Tongue (tissue), 2 donors: Measurements from ENCODE around the gene SLC46A1. TPM values are rescaled to one million over a fixed set of nuclear protein-coding genes. Genes with fewer than 3 reads are reported as not detected.

Experiments
- DNase-seq: peaks from one replicate; pipeline ENCODE4 v3.0.0-alpha.2; 2015
- total RNA-seq: library from RNA; depleted of rRNA; stranded (reverse); fragments of >200 nt; gene quantifications from one replicate; pipeline ENCODE4 v1.2.3, GENCODE V29; 2014

The SLC46A1 gene
- total RNA-seq, 1 donor from 2014 or later: 6.5 TPM

DNA sequence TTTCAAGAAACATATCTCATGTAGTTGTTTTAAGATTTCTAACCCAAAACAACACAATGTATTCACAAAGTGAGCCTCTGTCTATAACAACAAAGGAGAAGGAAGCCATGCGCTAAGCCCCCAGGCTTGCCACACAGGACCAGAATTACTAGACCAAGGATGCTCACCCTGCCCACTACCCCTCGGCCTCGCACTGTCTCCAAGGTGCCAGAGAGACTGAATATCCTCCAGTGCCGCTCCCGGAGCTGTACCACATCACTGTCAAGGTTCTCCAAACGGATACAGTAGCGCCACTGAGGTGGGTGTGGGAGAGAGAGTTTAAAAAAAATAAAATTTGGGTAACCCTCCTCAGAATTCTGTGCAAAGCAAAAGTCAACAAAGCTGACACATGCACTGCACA is 55.7 kb downstream of the SLC46A1 start:
- DNase-seq: no peak

DNA sequence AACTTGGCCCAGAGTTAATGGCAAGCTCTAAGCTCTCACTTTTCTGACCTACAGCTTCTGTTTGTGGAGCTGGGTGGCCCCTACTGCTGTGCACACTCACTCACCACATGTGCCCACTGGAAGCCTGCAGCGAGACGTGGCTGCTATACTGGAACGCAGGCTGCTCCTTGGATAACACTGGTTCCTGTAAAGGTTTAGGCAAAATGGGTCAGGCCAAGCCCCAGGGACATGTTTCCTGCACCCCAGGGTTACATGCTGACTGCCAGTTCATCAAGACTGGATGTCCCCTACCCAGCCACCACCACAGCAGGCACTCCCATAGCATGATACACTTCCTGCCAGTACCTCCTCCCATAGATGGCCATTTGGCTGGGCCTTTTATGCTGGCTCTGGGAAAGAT is 57.0 kb downstream of the SLC46A1 start:
- no peak for DNase-seq

DNA sequence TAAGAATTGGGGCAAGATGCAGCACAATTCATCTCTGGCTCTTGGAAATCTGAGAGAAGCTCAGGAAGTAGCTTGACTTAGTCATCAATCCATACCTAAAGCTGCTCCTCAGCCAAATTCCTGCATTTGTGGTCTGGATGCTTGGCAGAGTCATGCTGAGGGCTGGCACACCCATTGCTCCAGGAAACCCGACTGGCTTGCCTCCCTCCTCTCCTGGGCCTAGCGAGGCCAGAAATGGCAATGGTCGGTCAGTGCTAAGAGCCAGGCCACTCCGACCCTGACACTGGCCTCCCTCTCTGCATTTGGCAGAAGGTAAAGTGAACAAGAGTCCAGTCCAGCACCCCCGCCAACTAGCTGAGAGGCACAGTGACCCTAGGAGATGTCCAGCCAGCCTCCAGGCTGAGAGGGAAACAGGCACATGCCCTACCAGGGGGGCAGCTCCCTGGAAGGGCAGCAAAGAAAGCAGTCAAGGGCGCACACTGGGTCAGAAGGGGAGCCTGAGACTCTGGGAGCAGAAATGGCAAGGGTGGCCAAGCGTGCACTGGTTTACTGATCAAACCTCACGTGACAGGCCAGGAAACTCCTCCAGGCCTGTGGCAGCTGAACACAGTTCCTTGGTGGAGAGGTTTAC is 58.6 kb downstream of the SLC46A1 start:
- no peak for DNase-seq

DNA sequence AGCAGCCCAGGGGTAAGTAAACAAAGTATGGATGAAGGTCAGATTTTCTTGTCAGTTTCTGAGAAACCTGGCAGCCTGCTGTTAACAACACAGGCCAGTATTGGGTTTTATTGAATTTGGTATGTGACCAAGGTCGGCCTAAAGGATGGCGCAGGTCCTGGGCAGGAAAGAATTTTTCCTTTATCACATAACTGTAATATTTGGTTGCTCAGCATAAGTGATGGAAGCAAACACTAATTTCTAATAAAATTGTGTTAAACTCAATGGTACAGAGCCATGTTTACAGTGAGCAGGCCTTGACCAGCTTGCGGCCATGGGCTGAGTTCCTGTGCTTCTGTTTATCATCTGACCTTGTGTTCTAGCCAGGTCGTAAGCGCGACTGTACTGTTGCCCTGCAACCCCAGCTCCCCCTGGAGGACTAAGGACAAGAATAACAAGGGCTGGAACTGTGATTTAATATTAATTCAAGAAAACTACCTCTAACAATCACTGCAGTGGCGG is 59.2 kb downstream of the SLC46A1 start:
- no peak for DNase-seq

DNA sequence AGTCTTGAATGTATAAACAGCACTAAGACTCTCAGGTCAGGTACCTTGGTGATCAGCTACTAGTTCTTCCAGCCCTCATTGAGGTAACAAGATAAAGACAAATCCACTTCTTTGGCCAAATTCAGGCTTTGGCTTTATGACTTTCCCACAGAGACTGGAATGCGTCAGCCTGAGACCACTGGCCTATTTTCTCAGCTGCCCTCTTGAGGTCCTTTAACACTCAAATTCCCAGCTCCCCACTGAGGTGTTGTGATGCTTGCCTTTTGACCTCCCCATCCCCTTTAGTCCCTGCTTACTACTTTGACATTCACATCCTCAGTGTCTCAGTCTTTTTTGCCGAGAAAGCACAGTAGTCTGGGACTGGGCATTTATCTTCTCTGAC is 59.8 kb downstream of the SLC46A1 start:
- DNase-seq: no peak

DNA sequence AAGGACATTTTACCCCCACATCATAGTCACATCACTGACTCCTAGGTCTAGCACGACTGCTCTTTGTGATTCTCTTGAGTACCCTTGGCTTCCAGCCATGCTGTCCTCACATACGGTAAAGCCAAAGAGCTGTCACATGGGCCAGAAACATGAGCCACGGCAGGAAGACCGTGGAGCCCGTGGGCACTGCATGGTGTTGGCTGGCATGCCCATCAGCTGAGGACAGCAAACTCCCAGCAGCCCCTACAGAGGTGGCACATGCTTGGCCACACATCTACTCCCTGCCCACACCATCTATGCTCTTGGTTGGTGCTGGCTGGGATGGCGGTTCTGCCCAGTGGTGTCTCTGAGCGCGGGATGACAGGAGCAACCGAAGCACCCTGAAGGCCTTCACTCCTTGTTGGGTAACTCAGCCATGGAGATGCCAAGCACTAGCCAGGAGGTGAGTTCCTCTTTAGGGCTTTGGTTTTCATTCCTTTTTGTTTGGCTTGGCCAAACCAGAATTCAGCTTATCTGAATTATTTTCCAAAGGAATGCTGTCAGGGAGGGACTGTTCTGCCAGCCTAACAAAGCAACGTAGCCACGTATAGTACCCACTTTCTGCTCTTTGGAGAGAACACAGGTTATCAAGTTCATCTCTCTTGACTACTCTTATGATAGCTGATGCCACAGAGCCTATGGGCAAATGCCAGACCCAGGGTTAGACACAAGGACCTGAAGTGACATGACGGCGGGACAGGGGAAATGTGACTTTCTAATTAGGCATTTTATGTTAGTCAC is 60.4 kb downstream of the SLC46A1 start:
- DNase-seq: no peak

Other genes with a start within 250 kb of the SLC46A1 start
- 12.1 TPM for gene TMEM97, start 87.0 kb downstream of the SLC46A1 start, total RNA-seq
- gene IFT20, start 70.7 kb downstream of the SLC46A1 start, total RNA-seq: 34.6 TPM
- gene TNFAIP1, start 70.5 kb downstream of the SLC46A1 start, total RNA-seq: 26.6 TPM
- gene POLDIP2, start 48.7 kb downstream of the SLC46A1 start, total RNA-seq: 49.7 TPM
- gene SEBOX, start 41.0 kb downstream of the SLC46A1 start, total RNA-seq: not detected
- gene VTN, start 35.9 kb downstream of the SLC46A1 start, total RNA-seq: 1.0 TPM
- 11.4 TPM for gene SARM1, start 34.5 kb downstream of the SLC46A1 start, total RNA-seq
- gene SLC13A2, start 67.4 kb upstream of the SLC46A1 start, total RNA-seq: 1.1 TPM
- gene FOXN1, start 100.1 kb upstream of the SLC46A1 start, total RNA-seq: 0.21 TPM
- 15.1 TPM for gene UNC119, start 146.4 kb upstream of the SLC46A1 start, total RNA-seq
- gene PIGS, start 165.3 kb upstream of the SLC46A1 start, total RNA-seq: 52.4 TPM
- 10.7 TPM for gene ALDOC, start 170.7 kb upstream of the SLC46A1 start, total RNA-seq
- gene SPAG5, start 192.8 kb upstream of the SLC46A1 start, total RNA-seq: 12.0 TPM
- gene RSKR, start 208.0 kb upstream of the SLC46A1 start, total RNA-seq: 6.9 TPM
- gene BLTP2, start 238.9 kb upstream of the SLC46A1 start, total RNA-seq: 104 TPM